OCI-LY3 (cell line): ENCODE results near the gene CLDND1.
"Not testable (repeated sequence)": the region's sequence is repeated elsewhere in the genome, so short reads cannot be mapped to it uniquely, and the experiment has no call there.

Experiments used
- EZH2phosphoT487 ChIP-seq: fragments of 200-600 bp; shearing (Covaris generic); IDR thresholded peaks from 2 replicates; pipeline ENCODE4 v1.6.1; 2018; ENCODE audit warnings: antibody characterized with exemption, mixed run types, low read depth
- TF ChIP-seq, protein P1 (sequence below): fragments of 200-600, 300-600 bp; sonication (generic); IDR thresholded peaks from 2 replicates; pipeline ENCODE4 v1.5.1; 2014; ENCODE audit warnings: antibody characterized with exemption, low read length, low read depth

DNA sequence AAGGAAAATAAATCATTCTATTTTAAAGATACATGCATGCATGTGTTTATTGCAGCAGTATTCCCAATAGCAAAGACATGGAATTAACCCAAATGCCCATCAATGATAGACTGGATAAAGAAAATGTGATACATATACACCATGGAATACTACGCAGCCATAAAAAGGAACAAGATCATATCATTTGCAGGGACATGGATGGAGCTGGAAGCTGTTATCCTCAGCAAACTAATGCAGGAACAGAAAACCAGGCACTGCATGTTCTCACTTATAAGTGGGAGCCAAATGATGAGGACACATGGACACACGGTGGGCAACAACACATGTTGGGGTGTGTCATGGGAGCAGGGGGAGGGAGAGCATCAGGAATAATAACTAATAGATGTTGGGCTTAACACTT is 37.1 kb upstream of the CLDND1 start:
- TF ChIP-seq, protein P1, sequence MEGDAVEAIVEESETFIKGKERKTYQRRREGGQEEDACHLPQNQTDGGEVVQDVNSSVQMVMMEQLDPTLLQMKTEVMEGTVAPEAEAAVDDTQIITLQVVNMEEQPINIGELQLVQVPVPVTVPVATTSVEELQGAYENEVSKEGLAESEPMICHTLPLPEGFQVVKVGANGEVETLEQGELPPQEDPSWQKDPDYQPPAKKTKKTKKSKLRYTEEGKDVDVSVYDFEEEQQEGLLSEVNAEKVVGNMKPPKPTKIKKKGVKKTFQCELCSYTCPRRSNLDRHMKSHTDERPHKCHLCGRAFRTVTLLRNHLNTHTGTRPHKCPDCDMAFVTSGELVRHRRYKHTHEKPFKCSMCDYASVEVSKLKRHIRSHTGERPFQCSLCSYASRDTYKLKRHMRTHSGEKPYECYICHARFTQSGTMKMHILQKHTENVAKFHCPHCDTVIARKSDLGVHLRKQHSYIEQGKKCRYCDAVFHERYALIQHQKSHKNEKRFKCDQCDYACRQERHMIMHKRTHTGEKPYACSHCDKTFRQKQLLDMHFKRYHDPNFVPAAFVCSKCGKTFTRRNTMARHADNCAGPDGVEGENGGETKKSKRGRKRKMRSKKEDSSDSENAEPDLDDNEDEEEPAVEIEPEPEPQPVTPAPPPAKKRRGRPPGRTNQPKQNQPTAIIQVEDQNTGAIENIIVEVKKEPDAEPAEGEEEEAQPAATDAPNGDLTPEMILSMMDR, result not testable (repeated sequence)
- TF ChIP-seq EZH2phosphoT487, result not testable (repeated sequence)
